GM21526 (cell line): Measurements from ENCODE around the gene GTSE1.
"Not testable (repeated sequence)": the region's sequence is repeated elsewhere in the genome, so short reads cannot be mapped to it uniquely, and the experiment has no call there.

Source experiments
- ATAC-seq: cut with Tn5 transposase; IDR thresholded peaks from one replicate; pipeline ENCODE4 v1.9.1; 2021; ENCODE audit warnings: moderate library complexity; ENCODE audit not compliant: unreplicated experiment, low FRiP score

The GTSE1 gene

GRCh38 chr22:46296257-46297150 lies at the start of gene GTSE1:
Gene GTSE1, plus strand, starts transcription at chr22:46296870. Its CDS starts 531 bp downstream, at chr22:46297401.
- peak; percentile 89 for ATAC-seq

DNA sequence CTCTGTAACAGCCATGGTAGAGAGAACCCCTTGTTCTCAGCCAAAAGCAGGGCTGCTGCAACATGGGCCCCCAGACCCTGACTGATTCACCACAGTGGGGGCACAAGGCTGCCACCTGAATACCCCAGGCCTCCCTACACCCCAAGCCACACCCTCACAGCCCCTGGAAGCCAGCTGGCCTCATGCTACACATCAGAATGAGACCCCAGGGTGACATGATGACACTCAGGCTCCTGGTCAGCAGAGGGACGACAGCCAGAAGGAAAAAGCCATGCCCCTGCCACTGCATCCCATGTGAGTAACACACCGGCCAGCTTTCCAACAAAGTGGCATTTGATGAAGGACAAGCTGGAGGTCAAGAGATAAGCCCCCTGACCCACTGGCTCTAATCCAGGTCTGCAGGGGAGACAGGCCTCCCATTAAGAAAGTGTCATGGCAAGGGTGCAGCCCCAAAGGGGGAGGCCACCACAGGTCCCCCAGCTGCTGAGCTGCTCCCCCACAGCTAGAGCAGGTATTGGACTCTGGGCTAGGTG lies 49.2 kb upstream of the GTSE1 start:
- no peak for ATAC-seq

- peak; percentile 76 for ATAC-seq
Observed at GRCh38 chr22:46250035-46250782, 46.5 kb upstream of the GTSE1 start, which contains the start of gene CDPF1. Gene CDPF1, minus strand, starts transcription at chr22:46250293. Its CDS starts 2,009 bp downstream, at chr22:46248284.

DNA sequence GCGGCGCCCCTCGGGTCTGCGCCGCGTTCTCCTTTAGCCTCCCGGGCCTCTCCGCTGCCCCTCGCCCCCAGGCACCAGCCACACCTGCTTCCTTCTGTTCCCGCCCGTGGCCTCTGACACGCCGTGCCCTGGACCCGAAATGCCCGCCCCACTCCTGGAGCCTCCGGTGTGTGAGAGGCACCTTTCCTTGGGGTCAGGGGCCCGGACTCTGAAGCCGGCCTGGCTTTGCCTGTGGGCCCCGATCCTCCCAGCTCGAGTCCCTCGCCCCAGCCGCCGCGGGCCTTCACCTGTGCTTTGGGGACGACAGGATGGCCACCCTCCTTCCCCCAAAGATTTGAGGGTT lies 45.9 kb upstream of the GTSE1 start:
- no peak for ATAC-seq

- no peak for ATAC-seq
Observed at GRCh38 chr22:46251266-46251665, 45.4 kb upstream of the GTSE1 start.

DNA sequence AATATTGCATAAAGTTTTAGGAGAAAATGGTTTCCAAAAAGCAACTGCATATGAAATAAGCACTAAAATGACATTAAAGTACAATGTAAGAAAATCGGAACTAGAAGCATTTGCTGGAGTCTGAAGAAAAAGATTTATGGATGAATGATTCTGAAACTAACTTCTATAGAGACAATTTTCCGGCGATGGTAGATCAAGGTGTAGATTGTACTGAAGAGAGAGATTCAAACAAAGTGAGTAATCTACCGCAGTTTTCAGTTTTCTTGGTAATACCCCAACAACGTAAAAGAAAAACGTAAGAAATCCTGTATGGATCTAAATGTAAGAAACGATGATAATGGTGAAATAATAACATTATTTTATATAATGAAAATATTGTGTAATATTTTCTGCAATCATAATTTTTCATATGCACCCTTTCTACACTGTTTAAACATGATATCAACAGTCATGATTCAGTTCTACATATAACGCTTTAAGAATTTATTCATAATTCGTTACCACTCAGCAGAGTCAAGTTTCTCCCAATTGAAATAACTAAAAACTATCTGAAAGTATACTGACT lies 44.8 kb upstream of the GTSE1 start:
- no peak for ATAC-seq

DNA sequence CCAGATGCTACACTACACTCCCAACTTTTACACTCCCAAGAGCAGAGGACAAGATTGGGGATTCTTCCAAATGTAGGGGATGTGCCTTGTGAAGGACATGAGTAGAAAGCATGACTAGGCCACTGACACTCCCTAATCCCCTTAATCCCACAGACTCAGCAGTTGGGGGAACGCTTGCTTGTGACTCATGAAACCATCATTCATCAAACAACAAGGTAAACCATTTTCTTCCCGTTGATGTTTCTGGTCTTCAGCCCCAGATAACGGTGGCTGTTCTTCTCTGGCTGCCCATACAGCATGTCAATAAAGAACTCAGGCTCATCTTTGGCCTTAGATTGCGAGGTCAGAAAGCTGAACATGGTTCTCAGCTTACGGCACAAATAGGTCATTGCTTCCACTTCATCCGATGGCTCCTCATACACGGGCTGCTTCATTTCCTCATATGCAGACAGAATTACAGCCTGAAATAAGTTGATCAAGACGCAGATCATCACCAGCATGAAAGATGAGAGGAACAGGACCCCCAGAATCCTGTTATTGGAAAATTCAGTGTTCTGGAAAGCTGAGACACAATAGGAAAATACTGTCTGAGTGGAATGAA lies 40.2 kb upstream of the GTSE1 start:
- no peak for ATAC-seq

- ATAC-seq, result no peak
Observed at GRCh38 chr22:46259374-46259773, 37.3 kb upstream of the GTSE1 start.

GRCh38 chr22:46260038-46260437 lies 36.6 kb upstream of the GTSE1 start:
- ATAC-seq, result no peak

DNA sequence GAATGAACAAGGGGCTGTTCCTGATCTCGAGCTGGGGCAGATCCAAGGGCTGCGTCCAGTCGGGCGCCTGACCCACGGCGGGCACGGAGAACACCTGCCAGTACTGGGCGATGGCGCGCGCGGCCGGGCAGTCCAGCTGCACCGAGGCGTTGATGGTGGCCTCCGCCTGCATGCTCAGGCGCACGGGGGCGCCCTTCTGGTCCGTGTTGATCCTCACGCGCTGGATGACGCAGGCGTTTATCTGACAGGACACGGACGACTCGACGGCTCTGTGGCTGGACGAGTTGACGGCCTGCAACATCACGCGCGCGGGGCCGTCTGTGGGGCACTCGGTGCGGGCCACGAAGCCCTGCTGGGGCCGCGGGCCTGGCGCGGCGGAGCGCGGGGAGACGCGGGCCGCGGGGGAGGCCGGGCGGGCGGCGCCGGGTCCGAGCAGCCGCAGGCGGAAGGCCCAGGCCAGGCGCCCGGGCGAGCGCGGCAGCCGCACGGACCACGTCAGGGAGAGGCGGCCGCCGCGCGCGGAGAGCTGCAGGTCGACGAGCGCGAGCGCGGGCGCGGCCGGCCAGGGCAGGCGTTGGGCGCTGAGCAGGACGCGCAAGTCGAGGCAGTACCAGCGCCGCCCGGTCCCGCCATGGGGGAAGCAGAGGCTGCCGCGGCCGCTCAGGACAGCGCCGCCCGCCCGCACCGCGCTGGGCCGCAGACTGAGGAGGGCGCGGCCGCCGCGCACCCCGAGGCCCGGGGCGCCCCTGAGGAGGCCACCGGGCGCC lies 34.0 kb upstream of the GTSE1 start:
- no peak for ATAC-seq

GRCh38 chr22:46263216-46263590 lies 33.5 kb upstream of the GTSE1 start, which contains the start of gene PKDREJ:
Gene PKDREJ, minus strand, starts transcription at chr22:46263343. Its CDS starts 21 bp downstream, at chr22:46263322.
- no peak for ATAC-seq

DNA sequence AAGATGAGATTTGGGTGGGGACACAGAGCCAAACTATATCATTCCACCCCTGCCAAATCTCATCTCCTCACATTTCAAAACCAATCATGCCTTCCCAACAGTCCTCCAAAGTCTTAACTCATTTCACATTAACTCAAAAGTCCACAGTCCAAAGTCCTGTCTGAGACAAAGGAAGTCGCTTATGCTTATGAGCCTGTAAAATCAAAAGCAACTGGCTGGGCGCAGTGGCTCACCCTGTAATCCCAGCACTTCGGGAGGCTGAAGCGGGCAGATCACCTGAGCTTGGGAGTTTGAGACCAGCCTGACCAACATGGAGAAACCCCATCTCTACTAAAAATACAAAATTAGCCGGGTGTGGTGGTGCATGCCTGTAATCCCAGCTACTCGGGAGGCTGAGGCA lies 32.1 kb upstream of the GTSE1 start:
- not testable (repeated sequence) for ATAC-seq

DNA sequence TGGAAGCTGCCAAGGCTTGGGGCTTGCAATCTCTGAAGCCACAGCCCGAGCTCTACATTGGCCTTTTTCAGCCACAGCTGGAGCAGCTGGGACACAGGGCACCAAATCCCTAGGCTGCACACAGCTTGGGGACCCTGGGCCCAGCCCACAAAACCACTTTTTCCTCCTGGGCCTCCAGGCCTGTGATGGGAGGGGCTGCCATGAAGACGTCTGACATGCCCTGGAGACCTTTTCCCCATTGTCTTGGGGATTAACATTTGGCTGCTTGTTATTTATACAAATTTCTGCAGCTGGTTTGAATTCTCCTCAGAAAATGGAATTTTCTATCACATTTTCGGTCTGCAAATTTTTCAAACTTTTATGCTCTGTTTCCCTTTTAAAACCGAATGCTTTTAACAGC lies 31.0 kb upstream of the GTSE1 start:
- not testable (repeated sequence) for ATAC-seq

DNA sequence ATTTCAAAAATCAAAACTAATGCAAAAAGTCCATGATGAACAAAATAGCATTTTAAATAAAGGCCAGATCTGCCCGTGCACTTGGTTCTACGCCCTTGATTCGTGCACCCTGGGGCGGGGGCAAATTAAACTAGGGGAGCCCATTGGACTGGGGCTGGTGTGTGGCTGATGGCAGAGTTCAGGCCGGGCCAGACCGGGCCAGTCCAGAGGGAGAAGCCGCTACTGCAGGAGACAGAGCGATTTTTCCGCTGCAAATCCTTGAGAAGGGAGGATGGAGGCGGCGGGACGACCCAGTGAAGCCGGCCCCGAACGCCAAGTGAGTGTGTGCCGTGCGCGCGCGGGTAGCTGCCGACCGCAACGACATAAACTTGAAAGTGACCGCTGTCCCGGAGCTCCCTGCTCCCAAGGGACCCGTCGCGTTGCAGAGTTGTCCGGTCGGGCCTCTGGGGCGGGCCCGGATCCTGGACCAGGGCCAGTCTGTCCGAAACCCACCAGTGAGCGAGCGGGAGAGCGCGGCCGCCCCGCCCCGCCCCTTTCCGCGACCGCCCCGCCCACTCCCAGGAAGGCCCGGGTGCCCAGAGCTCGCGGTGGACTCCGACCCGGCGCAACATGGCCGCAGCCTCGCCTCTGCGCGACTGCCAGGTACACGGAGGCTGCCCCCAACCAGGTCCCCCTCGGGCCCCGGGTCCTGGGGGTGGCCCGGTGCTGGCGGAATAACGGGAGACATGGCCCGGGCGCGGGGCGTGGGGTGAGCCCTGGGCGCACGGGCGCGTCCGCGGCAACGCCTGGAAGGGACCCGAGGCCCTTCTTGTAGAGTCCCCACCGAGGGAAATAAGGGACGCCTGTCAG lies 29.0 kb upstream of the GTSE1 start, which contains the start of gene TTC38:
Gene TTC38 (plus strand): TSS at position 578 of the 849 bp plus-strand sequence. CDS start 32 bp downstream, at position 610.
- ATAC-seq, result peak; percentile 58

DNA sequence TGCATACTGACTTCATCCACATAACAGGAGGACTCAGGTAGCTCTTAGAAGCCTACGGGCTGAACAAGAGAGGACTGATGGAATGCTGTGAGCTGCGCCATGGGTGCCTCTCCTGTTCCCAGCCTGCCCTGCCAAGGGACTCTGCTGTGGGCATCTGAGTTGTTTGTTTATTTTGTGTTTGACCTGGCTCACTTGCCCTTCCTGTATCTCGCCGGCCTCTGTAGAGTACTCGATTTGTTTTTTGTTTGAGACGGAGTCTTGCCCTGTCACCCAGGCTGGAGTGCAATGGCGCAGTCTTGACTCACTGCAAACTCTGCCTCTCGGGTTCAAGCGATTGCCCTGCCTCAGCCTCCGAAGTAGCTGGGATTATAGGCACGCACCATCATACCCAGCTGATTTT lies 27.1 kb upstream of the GTSE1 start:
- no peak for ATAC-seq

- ATAC-seq, result no peak
Observed at GRCh38 chr22:46272196-46272595, 24.5 kb upstream of the GTSE1 start.

DNA sequence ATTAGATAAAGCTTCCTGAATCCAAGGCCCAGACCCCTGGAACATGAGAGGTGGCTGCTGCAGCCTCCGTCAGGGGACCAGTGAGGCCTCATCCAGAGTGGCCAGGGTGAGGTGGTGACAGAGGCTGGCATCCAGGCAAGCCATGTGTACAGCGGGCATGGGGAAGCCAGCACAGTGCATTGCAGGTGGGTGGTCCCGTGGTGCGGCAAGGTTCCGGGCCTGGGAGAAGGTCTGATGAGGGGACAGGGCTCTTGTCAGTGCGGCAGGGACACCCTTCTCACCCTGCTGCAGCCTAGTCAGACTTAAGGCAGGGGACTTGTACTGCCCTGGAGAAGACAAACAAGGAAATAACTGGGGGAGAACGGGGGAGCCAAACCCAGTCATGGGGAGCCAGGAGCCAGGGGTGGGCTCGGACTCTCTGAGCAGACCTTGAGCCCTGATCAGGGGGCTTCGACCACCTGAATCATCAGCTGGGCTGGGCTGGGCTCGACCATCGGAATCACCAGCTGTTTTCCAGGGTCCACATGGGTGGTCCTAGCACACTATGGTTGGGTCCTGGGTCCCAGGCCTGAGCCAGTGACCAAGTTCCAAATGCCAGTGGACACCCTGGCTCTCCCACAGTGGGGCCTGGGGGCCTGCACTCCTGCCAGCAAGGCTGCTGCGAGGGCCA lies 23.8 kb upstream of the GTSE1 start:
- ATAC-seq, result no peak

- ATAC-seq, result no peak
Observed at GRCh38 chr22:46273432-46274148, 23.1 kb upstream of the GTSE1 start.
